NCI-H2227 (cell line): ENCODE measurements around the gene TBC1D5.
"Not testable (repeated sequence)": the region's sequence is repeated elsewhere in the genome, so short reads cannot be mapped to it uniquely, and the experiment has no call there.

Experiments used
- DNase-seq: peaks from one replicate; lab custom pipeline; 2025; ENCODE audit not compliant: unreplicated experiment; lab: John Stamatoyannopoulos, UW

TBC1D5 gene

DNA sequence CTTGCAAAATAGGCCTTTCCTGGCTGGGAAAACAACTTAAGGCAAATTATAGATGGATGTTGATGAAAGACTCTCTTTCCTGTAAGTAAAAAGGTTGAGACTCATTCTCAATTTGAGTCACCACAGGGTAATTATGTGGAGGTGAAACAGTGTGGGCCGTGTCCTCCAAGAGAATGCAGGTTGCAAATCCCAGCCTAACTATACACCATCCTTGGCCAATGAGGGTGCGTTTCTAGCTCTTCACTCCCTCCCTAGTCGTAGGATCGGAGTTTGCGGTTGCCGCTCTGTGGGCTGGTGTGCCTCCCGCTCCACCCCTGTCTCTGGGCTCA lies 597.8 kb downstream of the TBC1D5 start:
- DNase-seq: no peak

DNA sequence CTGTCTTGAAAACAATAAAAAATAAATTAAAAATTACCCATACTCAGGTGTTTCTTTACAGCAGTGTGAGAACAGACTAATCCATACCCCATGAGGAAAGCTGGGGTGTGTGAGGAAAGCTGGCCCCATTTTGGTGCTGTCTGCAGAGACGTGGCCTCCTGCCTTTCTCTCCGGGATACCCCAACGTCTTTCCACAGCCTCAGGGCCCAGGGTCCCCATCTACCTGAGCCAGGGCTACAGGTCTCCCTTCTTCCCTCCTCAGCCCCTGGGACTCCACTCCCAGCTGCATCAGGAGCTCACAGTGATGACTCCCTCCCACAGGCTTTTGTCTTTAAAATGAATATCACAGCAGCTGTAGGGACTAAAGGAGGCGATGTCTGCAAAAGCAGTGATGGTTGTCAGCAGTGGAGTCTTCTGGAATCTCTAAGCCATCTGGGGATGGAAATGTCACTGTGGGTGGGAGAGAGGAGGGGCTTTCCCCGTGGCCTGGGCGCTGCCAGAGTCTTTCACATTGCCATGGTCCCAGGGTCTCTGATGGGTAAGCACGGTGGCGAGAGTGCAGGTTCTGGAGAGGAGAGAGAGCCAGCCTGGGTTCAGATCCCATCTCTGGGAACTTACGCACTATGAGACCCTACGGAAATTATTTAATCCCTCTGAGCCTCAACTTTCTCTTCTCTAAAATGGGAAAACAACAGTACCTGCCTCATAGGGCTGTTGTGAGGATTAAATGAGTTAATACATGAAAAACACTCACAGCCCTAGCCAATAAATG lies 598.4 kb downstream of the TBC1D5 start:
- no peak for DNase-seq

DNA sequence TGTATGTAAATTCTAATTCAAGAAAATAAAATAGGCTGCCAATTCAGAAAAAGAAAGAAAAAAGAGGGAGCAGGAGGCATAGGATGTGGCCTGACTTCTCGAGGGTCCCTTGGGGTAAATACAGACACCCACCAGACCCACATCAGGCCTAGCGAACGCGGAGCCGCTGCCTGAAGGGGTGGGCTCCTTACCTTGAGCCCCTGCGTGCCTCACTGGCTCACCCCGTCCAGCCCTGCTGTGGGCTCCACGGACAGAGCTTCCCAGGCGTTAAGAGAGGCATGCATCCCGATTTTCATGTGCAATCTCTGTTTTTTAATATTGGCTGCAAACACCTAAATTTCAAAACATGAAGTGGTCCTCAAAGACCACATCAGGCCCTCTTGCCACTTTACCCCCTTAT lies 599.9 kb downstream of the TBC1D5 start:
- DNase-seq: no peak

DNA sequence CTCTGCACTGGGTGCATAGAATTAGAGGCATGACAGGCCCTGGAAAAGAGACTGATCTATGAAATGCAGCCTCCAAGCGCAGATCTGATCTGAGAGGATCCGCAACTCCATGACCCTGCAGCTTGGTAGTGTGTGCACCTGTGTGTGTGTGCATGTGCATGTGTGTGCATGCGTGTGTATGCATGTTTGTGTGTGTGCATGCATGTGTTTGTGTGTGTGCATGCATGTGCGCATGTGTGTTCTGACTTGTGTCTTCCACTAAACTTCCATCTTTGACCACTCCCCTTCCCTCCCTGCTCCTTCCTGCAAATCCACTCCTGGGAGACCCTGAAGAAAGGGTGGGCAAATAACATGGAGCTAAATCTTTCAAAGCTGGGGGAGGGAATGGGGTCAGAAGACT lies 600.7 kb downstream of the TBC1D5 start:
- no peak for DNase-seq

DNA sequence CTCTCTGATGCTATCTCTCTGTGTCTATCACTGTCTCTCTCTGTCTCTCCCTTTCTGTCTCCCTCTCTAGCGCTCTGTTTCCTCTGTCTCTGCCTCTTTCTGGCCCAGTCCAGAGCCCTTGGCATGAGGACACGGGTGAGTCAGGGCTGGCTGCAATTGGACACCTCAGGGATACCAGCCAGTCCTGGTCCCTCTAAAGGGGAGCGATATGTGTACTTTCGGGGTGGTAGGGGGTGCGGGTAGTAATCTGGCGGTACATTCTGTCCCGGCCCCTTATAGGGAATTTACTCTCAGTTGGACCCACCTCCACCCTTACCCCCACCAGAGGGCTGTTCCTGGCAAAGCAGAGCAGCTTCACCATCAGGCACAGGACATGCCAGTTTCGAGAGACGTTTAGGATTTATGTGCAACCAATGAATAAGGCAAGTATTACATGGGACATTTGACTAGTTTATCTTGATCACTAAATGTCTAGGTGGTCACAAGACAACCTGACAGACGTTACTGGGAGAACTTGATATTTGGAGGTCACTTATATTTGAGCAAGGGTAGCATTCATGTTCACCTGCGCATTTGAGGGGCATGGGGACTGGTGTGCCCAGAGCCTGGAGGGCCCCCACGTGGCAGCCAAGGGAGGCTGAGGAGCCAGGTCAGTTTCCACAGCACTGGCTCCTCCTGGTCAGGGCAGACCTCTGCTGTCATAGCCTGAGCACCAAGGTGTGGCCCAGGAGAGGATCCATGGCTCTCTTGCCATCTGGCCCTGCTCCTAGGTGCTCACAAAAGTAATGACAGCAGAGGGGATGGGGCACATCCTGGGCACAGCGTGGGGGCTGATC lies 601.5 kb downstream of the TBC1D5 start:
- no peak for DNase-seq

DNA sequence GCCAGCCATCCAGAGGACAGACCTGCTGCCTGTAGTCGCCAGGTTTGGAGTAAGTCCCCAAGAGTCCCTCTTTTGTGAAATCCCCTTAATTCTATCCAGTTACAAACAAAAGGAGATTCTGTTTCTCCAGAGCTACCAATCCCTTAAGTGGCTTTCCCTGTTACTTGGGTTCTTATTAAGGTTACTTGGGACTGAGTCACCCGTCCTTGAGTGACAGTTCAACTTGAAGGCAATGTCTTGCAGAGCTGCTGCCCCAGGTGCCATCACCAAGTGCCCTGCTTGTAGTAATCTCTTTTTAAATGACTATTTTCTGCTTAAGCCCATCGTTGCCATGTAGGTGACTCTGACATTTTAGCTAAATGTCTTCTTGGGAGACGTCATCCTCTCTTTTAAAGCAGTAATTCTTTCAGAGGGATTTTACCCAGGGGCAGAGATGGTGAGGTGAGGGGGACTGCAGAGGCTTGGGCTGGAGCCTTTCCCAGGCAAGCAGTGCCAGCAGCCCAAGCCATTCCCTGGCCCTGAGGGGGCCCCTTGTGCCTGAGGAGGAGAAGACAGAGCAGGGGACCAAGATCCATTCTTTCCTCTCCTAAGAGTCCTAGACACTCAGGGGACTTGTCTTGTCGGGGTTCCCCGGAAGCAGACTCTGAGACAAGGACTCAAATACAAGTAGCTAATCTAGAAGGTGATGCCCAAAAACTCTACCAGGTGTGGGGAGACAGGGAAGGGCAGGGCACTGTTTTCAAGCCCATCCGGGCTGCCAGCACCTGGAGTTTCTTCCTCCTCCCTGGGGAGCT lies 604.0 kb downstream of the TBC1D5 start:
- no peak for DNase-seq

DNA sequence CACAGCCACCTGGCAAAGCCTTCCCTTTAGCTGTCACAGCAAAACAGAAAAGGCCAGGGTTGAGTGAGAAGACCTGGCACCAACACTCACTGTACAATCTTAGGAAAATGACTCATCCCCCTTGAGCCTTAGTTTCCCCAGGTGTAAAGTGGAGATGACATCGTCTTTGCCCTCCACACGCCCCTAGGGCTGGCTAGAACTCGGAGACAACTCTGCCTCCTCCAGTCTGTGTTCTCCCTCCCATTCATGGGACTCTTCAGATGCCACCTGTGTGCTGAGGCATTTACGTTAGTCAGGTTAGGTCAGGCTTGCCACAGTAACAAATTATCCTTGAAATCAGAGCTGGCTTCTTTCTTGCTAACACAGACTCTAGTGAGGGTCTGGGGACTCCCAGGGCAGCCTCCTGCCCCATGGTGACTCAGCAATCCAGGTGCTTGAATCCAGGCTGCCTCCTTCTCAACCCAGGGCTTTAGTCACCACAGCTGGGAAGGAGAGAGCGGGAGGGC lies 605.1 kb downstream of the TBC1D5 start:
- no peak for DNase-seq

DNA sequence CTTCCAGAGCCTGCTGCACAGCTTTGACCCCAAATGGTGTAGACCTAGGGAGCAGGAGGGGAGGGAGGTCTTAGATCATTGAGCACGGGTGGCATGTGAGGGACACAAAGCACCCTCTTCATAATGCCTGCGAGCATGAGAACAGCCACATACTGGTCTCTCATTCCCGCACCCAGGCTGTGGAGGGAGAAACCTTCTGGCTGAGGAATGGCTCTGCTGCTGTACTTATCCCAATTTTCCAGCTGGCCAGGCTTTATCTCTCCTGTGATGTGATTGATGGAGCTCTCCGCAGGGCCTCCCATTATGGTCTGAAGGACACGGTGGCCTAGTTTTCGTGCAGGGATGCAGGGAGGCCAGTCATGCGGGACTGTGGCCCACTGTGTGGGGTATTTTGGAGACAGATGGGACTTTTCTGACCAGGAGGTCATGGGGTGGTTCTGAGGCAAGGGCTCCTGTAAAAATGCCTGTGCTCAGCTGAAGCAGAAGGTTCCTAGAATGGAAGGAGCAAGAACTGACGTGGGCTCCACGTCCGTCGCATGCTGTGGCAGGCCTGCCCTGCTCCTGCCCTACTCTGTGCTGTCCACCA lies 606.2 kb downstream of the TBC1D5 start:
- no peak for DNase-seq

DNA sequence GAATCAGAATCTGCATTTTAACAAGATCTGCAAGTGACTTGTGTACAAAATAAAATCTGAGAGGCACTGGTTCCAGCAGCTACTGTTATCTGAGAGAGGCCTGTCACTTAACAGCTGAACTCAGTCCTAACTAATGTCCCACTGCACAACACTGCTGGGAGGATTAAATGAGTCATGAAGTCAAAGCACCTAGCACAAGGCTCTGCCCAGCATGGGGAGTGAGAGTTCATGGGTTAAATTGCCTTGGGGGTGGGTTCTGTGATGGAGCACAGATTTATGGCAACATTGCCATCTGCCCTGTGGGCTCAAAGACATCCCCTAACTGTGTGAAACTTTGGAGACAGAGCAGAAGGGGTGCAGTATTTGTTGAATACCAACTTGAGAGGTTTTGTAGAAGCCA lies 606.7 kb downstream of the TBC1D5 start:
- DNase-seq: no peak

DNA sequence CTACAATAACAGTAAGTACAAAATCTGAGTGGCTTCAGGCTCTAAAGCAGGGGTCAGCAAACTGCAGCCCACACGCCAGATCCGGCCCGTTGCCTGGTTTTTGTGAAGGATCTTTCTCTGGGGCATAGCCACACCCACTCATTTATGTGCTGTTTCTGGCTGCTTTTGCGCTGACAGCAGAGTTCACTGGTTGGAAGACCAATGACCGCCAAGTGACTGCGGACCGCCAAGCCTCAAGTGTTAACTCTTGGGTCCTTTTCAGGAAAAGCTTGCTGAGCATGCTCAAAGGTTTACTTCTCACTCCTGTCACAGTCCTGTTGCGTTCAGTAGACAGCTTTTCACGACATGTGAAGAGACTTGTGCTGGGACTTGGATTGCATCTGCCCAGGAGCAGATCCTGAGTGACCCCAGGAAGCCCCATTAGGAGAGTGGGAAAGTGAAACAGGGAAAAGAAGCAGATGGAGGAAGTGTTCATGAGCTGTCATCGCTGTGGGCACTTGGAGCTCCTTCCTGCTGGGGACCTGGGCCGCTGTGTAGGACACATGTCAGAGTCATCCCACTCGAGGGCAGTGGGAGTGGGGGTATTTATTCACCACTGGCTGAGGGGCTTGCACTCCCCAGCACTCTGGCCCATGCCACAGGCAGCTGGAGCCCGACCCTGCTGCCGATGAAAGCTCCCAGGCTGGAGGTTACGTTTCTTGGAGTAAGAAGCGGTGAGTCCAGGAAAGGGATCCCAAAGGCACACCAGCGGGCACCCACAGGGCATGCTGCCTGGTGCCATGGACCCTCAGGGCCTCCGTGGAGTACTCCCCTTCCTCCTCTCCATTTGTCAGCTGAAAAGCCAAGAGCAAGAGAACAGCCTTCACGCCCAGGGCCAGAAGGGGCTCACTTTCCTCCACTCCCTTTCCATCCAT lies 608.5 kb downstream of the TBC1D5 start:
- DNase-seq: no peak

DNA sequence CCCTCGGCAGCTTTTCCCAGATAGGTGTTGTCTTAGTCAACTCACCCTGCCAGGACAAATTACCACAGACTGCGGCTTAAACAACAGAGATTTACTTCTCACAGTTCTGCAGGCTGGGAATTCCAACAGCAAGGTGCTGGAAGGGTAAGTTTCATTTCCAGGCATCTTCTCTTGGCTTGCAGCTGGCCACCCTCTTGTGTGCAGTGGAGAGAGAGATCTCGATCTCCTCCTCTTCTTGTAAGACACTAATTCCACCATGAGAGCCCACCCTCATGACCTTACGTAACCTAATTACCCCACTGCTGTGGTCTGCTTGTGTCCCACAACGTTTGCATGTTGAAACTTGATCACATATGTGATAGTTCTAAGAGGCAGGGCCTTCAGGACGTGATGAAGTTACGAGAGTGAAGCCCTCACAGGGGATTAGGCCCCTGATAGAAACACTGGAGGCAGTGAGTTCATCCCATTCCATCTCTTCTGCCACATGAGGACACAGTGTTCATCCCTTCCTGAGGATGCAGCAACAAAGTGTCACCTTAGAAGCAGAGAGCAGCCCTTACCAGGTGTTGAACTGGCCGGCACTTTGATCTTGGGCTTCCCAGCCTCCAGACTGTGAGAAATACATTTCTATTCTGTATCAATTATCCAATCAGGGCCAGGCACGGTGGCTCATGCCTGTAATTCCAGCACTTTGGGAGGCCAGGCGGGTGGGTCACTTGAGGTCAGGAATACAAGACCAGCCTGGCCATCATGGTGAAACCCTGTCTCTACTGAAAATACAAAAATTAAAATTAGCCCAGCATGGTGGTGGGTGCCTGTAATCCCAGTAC lies 609.9 kb downstream of the TBC1D5 start:
- DNase-seq: no peak

DNA sequence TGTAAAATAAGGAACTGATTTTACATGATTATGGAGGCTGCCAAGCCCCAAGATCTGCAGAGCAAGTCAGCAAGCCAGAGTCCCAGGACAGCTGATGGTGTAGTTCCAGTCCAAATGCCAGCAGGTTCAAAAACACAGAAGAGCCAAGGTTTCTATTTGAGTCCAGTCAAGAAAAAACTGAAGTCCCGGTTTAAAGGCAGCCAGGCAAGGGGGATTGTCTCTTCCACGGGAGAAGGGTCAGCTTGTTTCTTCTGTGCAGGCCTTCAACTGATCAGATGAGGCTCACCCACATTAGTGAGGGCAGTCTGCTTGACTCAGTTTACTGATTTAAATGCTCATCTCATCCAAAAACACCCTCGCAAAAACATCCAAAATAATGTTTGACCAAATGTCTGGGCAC lies 611.5 kb downstream of the TBC1D5 start:
- DNase-seq: no peak

DNA sequence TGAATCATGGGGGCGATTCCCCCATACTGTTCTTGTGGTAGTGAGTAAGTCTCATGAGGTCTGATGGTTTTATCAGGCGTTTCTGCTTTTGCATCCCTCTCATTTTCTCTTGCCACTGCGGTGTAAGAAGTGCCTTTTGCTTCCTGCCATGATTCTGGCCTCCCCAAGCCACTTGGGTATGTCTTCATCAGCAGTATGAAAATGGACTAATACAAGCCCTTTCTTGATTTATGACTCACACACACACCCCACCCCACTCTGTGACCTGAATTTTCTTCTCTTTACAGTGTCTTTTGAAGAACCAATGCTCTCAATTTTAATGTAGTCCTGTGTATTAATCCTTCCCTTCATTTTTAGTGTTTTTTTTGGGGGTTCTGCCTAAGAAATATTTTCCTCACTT lies 612.9 kb downstream of the TBC1D5 start:
- DNase-seq: no peak

DNA sequence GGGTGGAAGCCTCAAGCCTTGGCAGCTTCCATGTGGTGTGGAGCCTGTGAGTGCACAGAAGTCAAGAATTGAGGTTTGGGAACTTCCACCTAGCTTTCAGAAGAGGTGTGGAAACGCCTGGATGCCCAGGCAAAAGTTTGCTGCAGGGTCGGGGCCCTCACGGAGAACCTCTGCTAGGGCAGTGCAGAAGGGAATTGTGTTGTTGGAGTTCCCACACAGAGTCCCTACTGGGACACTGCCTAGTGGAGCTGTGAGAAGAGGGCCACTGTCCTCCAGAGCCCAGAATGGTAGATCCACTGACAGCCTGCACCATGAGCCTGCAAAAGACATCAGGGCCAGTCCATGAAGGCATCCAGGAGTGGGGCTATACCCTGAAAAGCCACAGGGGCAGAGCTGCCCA lies 613.8 kb downstream of the TBC1D5 start:
- DNase-seq: not testable (repeated sequence)

DNA sequence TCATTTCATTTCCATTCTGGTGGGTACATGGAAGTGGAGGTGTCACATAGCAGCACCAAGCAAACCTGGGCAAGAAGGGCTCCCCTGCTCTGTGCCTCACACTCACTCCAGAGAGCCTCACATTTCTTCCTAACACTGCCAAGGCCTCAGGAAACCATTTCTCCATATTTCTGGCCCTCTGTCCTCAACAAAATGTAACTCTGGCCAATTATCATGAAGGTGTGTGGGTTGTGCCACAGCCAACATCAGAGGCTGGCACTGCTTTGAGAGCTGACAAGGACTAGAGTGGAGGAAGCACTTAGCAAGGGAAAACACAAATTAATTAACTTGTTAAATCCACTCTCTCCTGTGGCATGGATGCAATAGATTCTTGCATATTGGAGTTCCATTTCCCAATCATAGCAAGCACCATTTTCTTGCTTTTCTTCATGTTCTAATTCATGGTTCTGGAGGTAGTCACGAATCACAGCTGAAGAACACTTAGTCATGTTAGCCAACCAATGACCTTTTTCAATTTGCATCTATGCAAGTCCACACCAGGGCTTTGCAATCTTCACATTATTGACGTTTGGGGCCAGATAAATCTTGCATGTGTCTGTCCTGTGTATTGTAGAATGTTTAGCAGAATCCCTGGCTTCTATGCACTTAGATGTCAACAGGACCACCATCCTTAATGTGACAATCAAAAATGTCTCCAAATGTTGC lies 616.5 kb downstream of the TBC1D5 start:
- DNase-seq: no peak

DNA sequence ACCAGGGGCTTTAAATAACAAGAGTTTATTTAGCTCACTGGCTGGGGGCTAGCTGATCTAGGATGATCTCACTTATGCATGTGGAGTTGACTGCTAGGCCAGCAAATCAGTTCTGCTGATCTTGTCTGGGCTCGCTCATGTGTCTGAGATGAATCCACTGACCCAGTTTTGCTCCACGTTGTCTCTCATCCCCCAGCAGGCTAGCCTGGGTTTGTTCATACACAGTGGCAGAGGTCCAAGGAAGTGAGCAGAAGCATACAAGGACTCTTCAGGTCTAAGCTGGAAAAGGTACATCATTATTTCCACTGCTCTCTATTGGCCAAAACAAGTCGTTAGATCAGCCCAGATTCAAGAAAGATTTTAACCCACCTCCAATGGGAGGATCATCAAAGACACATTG lies 619.7 kb downstream of the TBC1D5 start:
- DNase-seq: no peak

DNA sequence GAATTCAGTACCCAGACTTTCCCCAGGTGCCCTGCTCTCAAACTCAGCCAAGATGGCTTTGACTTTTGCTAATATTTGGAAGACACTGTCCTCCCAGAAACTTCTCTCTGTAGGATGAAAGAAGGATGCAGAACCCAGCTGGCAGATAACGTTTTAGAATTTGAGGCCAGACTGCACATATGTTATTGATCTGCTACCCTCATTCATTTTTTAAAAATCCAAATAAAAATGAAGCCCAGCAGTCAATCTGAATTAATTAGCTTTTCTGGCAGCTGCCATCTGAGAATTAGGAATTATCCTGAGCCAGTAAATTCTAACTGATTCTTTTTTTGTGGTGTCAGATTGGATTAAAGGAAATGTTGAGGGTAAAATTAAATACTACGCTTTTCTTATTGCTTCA lies 621.1 kb downstream of the TBC1D5 start:
- DNase-seq: no peak

DNA sequence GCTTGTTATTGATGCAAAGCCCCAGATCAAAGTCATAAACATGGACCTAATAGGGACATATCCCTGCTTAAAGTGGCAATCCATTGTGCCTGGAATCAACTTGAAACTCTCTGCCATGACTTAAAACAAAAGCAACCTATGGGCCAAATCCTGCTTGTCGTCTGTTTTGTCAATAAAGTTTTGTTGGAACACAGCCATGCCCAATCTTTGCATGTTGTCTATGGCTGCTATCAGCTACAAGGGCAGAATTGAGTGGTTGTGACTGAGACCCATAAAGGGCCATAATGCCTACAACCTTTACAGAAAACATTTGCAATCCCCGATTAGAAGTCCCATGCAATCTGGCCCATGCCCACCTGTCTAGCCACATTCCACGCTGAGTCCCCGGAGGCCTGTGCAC lies 622.3 kb downstream of the TBC1D5 start:
- no peak for DNase-seq
